Measurements from ENCODE around the gene SEH1L.

DNA sequence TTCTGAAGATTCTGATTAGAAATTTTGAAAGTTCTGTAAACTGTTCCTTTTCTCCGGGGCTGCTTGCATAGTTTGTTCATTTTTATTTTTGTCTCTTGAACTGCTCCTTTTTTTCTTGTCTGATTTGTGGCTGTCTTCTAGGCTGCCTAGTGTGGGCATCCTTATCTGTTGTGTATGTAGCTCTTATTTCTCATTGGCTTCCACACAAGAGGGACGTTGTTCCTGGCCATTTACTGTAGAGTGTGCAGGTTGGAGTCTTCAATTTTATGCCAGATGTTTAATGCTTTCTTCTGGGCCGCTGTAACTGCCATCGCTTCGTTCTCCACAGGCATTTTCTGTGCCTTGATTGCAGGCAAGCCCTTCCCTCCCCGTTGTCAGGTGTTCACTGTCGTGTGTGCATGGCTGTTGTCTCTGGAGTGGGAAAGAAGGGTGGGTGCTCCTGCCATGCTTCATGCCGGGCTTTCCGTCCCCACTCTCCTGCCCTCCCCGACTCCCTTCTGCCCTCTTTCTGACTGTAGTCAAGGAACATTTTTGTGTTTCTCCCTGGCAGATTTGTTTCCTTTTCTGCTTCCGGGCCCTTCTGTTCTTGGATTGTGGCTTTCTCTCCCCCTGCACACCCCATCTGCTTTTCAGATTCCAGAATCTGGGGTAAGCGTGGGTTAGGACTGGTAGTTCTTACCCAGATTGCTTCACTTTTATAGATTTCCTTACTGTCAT lies 58.9 kb downstream of the SEH1L start:
- TF ChIP-seq, protein P1, sequence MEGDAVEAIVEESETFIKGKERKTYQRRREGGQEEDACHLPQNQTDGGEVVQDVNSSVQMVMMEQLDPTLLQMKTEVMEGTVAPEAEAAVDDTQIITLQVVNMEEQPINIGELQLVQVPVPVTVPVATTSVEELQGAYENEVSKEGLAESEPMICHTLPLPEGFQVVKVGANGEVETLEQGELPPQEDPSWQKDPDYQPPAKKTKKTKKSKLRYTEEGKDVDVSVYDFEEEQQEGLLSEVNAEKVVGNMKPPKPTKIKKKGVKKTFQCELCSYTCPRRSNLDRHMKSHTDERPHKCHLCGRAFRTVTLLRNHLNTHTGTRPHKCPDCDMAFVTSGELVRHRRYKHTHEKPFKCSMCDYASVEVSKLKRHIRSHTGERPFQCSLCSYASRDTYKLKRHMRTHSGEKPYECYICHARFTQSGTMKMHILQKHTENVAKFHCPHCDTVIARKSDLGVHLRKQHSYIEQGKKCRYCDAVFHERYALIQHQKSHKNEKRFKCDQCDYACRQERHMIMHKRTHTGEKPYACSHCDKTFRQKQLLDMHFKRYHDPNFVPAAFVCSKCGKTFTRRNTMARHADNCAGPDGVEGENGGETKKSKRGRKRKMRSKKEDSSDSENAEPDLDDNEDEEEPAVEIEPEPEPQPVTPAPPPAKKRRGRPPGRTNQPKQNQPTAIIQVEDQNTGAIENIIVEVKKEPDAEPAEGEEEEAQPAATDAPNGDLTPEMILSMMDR (conservative IDR thresholded peaks at IDR 0.05; ENCODE audit: low read length): no peak
- TF ChIP-seq EZH2phosphoT487 (IDR thresholded peaks at IDR 0.05; ENCODE audit: borderline replicate concordance): no peak
